ENCODE results near the gene IGSF6. TPM values are rescaled to one million over a fixed set of nuclear protein-coding genes. Genes with fewer than 3 reads are reported as not detected.
A peak's percentile ranks its signal among the peaks of the same experiment; 100 is the strongest.
"Not testable (repeated sequence)": the region's sequence is repeated elsewhere in the genome, so short reads cannot be mapped to it uniquely, and the experiment has no call there.

Gene IGSF6
- total RNA-seq, 2 donors from 2014 or later, result not detected

- H3K36me3 ChIP-seq (ENCODE audit: control insufficient read depth, insufficient read depth, low read length), result peaks cover 23% of the 10 kb centered on the region
- peak; percentile 29 for DNase-seq
- 95 to 97% methylated on average over 4 to 5 of the region's 5 CpGs for WGBS, 2 experiments (ENCODE audit: insufficient coverage in 1 of 2, insufficient read length in 1 of 2)
Measured at GRCh38 chr16:21653571-21653970, 1.2 kb upstream of the IGSF6 start.

GRCh38 chr16:21651515-21651914 is 893 bp downstream of the IGSF6 start:
- TF ChIP-seq CTCF (conservative IDR thresholded peaks at IDR 0.05), result no peak
- H3K4me1 Mint-ChIP-seq, result peaks cover 4% of the 10 kb centered on the region
- WGBS, 2 experiments (ENCODE audit: insufficient coverage in 1 of 2, insufficient read length in 1 of 2), result 95 to 99% methylated on average over 3 of the region's 3 CpGs
- H3K9me3 ChIP-seq (ENCODE audit: control insufficient read depth, low read length), result no peaks in the 10 kb centered on the region
- no peak overlapping the region for H3K4me3 Mint-ChIP-seq
- H3K4me3 ChIP-seq (ENCODE audit: low read length), result no peak overlapping the region
- no peaks in the 10 kb centered on the region for H3K4me1 ChIP-seq (ENCODE audit: control insufficient read depth, insufficient read depth, low read length)
- H3K27ac ChIP-seq (ENCODE audit: low read depth, low read length), result no peak overlapping the region
- no peaks in the 10 kb centered on the region for H3K27me3 Mint-ChIP-seq (ENCODE audit: insufficient read depth)
- no peaks in the 10 kb centered on the region for H3K27me3 ChIP-seq (ENCODE audit: control insufficient read depth, insufficient read depth, low read length, poor library complexity, severe bottlenecking)
- no peaks in the 10 kb centered on the region for H3K9me3 Mint-ChIP-seq
- no peak overlapping the region for H3K27ac Mint-ChIP-seq
- H3K36me3 Mint-ChIP-seq (ENCODE audit: low read depth), result peaks cover 28% of the 10 kb centered on the region
- H3K36me3 ChIP-seq (ENCODE audit: control insufficient read depth, insufficient read depth, low read length), result peaks cover 20% of the 10 kb centered on the region
- DNase-seq, result no peak
- H3K9ac ChIP-seq (ENCODE audit: extremely low read depth, low read length, poor library complexity, severe bottlenecking), result no peak overlapping the region

More at GRCh38 chr16:21653571-21653970, 1.2 kb upstream of the IGSF6 start:
- Histone ChIP-seq H3K27me3 (ENCODE audit: control insufficient read depth, insufficient read depth, low read length, poor library complexity, severe bottlenecking) (no peaks in the 10 kb centered on the region), H3K4me1 (ENCODE audit: control insufficient read depth, insufficient read depth, low read length) (no peaks in the 10 kb centered on the region), H3K9ac (ENCODE audit: extremely low read depth, low read length, poor library complexity, severe bottlenecking) (no peak overlapping the region), H3K27ac (ENCODE audit: low read depth, low read length) (no peak overlapping the region), H3K4me3 (ENCODE audit: low read length) (no peak overlapping the region), H3K9me3 (ENCODE audit: control insufficient read depth, low read length) (no peaks in the 10 kb centered on the region)
- no peak overlapping the region for H3K4me3 Mint-ChIP-seq
- H3K27me3 Mint-ChIP-seq (ENCODE audit: insufficient read depth), result no peaks in the 10 kb centered on the region
- H3K36me3 Mint-ChIP-seq (ENCODE audit: low read depth), result peaks cover 31% of the 10 kb centered on the region
- H3K9me3 Mint-ChIP-seq, result no peaks in the 10 kb centered on the region
- peak overlapping the region; percentile 35 for H3K27ac Mint-ChIP-seq
- peaks cover 1% of the 10 kb centered on the region for H3K4me1 Mint-ChIP-seq
- peak; percentile 18 for TF ChIP-seq CTCF (conservative IDR thresholded peaks at IDR 0.05)

- Mint-ChIP-seq H3K9me3 (no peaks in the 10 kb centered on the region), H3K4me1 (peaks cover 10% of the 10 kb centered on the region), H3K27ac (no peak overlapping the region), H3K27me3 (ENCODE audit: insufficient read depth) (no peaks in the 10 kb centered on the region), H3K4me3 (no peak overlapping the region), H3K36me3 (ENCODE audit: low read depth) (peaks cover 26% of the 10 kb centered on the region)
- no CpG with 5 or more reads among the region's 1 CpG for WGBS, 2 experiments (ENCODE audit: insufficient coverage in 1 of 2, insufficient read length in 1 of 2)
- Histone ChIP-seq H3K9me3 (ENCODE audit: control insufficient read depth, low read length) (no peaks in the 10 kb centered on the region), H3K27ac (ENCODE audit: low read depth, low read length) (no peak overlapping the region), H3K4me1 (ENCODE audit: control insufficient read depth, insufficient read depth, low read length) (peaks cover 3% of the 10 kb centered on the region), H3K4me3 (ENCODE audit: low read length) (no peak overlapping the region), H3K9ac (ENCODE audit: extremely low read depth, low read length, poor library complexity, severe bottlenecking) (no peak overlapping the region), H3K27me3 (ENCODE audit: control insufficient read depth, insufficient read depth, low read length, poor library complexity, severe bottlenecking) (no peaks in the 10 kb centered on the region), H3K36me3 (ENCODE audit: control insufficient read depth, insufficient read depth, low read length) (peaks cover 13% of the 10 kb centered on the region)
- no peak for DNase-seq
- no peak for TF ChIP-seq CTCF (conservative IDR thresholded peaks at IDR 0.05)
Measured at GRCh38 chr16:21650521-21650920, 1.9 kb downstream of the IGSF6 start.

- not testable (repeated sequence) for H3K9ac ChIP-seq (ENCODE audit: extremely low read depth, low read length, poor library complexity, severe bottlenecking); H3K27me3 ChIP-seq (ENCODE audit: control insufficient read depth, insufficient read depth, low read length, poor library complexity, severe bottlenecking); H3K4me3 Mint-ChIP-seq; H3K27me3 Mint-ChIP-seq (ENCODE audit: insufficient read depth); H3K9me3 Mint-ChIP-seq; H3K4me3 ChIP-seq (ENCODE audit: low read length); DNase-seq; H3K27ac ChIP-seq (ENCODE audit: low read depth, low read length); H3K9me3 ChIP-seq (ENCODE audit: control insufficient read depth, low read length); H3K36me3 ChIP-seq (ENCODE audit: control insufficient read depth, insufficient read depth, low read length); H3K4me1 ChIP-seq (ENCODE audit: control insufficient read depth, insufficient read depth, low read length); H3K27ac Mint-ChIP-seq
- WGBS, 2 experiments (ENCODE audit: insufficient coverage in 1 of 2, insufficient read length in 1 of 2), result 95 to 96% methylated on average over 7 to 12 of the region's 12 CpGs
- peaks cover 24% of the 10 kb centered on the region for H3K36me3 Mint-ChIP-seq (ENCODE audit: low read depth)
- peaks cover 10% of the 10 kb centered on the region for H3K4me1 Mint-ChIP-seq
Measured at GRCh38 chr16:21649826-21650406, 2.5 kb downstream of the IGSF6 start.

All from endodermal cell (in vitro differentiated cells).